HepG2 (cell line): Measurements from ENCODE around the gene FCRLA. TPM values are rescaled to one million over a fixed set of nuclear protein-coding genes. Genes with fewer than 3 reads are reported as not detected.

Experiments used
- DNMT1 ChIP-seq: sonication (generic); formaldehyde crosslinking; IDR thresholded peaks from 2 replicates; pipeline ENCODE4 v1.5.1; 2020; ENCODE audit warnings: mild to moderate bottlenecking, missing genetic modification reagents
- GTF2F1 ChIP-seq: fragments of 150-350 bp; IDR thresholded peaks from 2 replicates; pipeline ENCODE4 v1.6.1; 2014; ENCODE audit warnings: low read length
- MAZ ChIP-seq, 2 experiments: sonication (generic) in 1 of 2; formaldehyde crosslinking in 1 of 2; IDR thresholded peaks; 2 replicates each; pipeline versions ENCODE4 v1.5.0 to v1.6.1; 2012 to 2020; ENCODE audit warnings: low read depth in 2 of 2, mild to moderate bottlenecking in 2 of 2, borderline replicate concordance in 1 of 2, improper control_type of control experiment in 1 of 2, low read length in 1 of 2, missing genetic modification reagents in 1 of 2, moderate library complexity in 1 of 2
- SMARCC2 ChIP-seq: fragments of 450-650 bp; IDR thresholded peaks from 2 replicates; pipeline ENCODE4 v1.6.1; 2017; ENCODE audit warnings: antibody characterized with exemption, mild to moderate bottlenecking
- SRSF9 ChIP-seq: fragments of 200-400 bp; formaldehyde crosslinking; IDR thresholded peaks from 2 replicates; pipeline ENCODE4 v1.6.1; 2018; ENCODE audit warnings: borderline replicate concordance, mild to moderate bottlenecking, low read depth, low read length; ENCODE audit not compliant: insufficient read depth, poor library complexity, severe bottlenecking
- ZNF136 ChIP-seq: sonication (generic); formaldehyde crosslinking; IDR thresholded peaks from 2 replicates; pipeline ENCODE4 v1.8.1; 2022; ENCODE audit warnings: low read depth, mild to moderate bottlenecking, moderate library complexity, missing genetic modification reagents
- ZNF263 ChIP-seq: sonication (generic); formaldehyde crosslinking; IDR thresholded peaks from 2 replicates; pipeline ENCODE4 v1.4.0; 2020; ENCODE audit warnings: missing genetic modification reagents
- ZNF335 ChIP-seq: sonication (generic); formaldehyde crosslinking; IDR thresholded peaks from 2 replicates; pipeline ENCODE4 v1.4.0; 2020; ENCODE audit warnings: missing genetic modification reagents
- ZNF780A ChIP-seq: sonication (generic); formaldehyde crosslinking; IDR thresholded peaks from 2 replicates; pipeline ENCODE4 v1.8.0; 2022; ENCODE audit warnings: mild to moderate bottlenecking, missing genetic modification reagents, moderate library complexity
- polyA plus RNA-seq, 8 experiments: library from polyadenylated mRNA; depleted of rRNA in 3 of 8; stranded (reverse) in 7 of 8; unstranded in 1 of 8; fragments of >200 nt; fragmentation: Illumina TruSeq in 4 of 8; extraction: Trizol in 4 of 8; gene quantifications; 2 replicates each; pipeline versions ENCODE4 v1.2.1 to v1.2.3, GENCODE V29; 2011 to 2016; ENCODE audit warnings: low read depth in 4 of 8, missing spikeins in 1 of 8, mixed read lengths in 1 of 8; ENCODE audit not compliant: insufficient read depth in 1 of 8
- total RNA-seq, 5 experiments: library from RNA; depleted of rRNA; stranded (reverse); fragments of >200 nt; fragmentation: Illumina TruSeq; extraction: Trizol; gene quantifications; 2 replicates each; pipeline ENCODE4 v1.2.3, GENCODE V29; 2016; ENCODE audit warnings: low read depth in 1 of 5
- TF ChIP-seq, protein P1 (sequence below): sonication (generic); formaldehyde crosslinking; IDR thresholded peaks from 2 replicates; pipeline ENCODE4 v1.8.0; 2022; ENCODE audit warnings: missing genetic modification reagents, mild to moderate bottlenecking, moderate library complexity, borderline replicate concordance
- TF ChIP-seq, protein P2 (sequence below): sonication (generic); formaldehyde crosslinking; IDR thresholded peaks from 2 replicates; pipeline ENCODE4 v1.9.0; 2021; ENCODE audit warnings: missing genetic modification reagents, borderline replicate concordance
- TF ChIP-seq, protein P3 (sequence below): sonication (generic); formaldehyde crosslinking; IDR thresholded peaks from 2 replicates; pipeline ENCODE4 v1.9.0; 2021; ENCODE audit warnings: missing genetic modification reagents, borderline replicate concordance
- TF ChIP-seq, protein P4 (sequence below): sonication (generic); formaldehyde crosslinking; IDR thresholded peaks from 2 replicates; pipeline ENCODE4 v1.4.0; 2020; ENCODE audit warnings: missing genetic modification reagents

Gene FCRLA
- total and polyA plus RNA-seq, 2 of the 13 experiments (the other 11 are each of a cell fraction or from before 2014, with no cell fraction given): not detected

DNA sequence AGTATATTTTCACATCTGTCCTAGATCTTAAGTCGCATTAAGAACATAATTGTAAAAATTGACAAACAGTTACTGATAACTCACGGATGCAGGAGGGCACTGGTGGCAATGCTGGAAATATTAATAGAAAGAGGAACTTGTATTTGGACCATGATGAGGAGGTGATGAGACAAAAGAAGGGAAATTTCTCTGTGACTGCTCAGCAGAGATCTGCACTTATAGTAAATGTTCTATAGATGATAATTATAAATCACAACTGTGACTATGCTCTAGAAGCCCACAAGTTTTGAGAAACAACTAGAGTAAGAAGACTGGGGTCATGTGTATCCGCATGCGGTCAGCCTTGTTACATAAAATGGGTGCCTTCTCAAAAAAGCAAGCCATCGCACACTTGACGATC, 33.9 kb downstream of the FCRLA start (continued):
- TF ChIP-seq, protein P1, sequence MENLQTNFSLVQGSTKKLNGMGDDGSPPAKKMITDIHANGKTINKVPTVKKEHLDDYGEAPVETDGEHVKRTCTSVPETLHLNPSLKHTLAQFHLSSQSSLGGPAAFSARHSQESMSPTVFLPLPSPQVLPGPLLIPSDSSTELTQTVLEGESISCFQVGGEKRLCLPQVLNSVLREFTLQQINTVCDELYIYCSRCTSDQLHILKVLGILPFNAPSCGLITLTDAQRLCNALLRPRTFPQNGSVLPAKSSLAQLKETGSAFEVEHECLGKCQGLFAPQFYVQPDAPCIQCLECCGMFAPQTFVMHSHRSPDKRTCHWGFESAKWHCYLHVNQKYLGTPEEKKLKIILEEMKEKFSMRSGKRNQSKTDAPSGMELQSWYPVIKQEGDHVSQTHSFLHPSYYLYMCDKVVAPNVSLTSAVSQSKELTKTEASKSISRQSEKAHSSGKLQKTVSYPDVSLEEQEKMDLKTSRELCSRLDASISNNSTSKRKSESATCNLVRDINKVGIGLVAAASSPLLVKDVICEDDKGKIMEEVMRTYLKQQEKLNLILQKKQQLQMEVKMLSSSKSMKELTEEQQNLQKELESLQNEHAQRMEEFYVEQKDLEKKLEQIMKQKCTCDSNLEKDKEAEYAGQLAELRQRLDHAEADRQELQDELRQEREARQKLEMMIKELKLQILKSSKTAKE: no peak
- TF ChIP-seq, protein P2, sequence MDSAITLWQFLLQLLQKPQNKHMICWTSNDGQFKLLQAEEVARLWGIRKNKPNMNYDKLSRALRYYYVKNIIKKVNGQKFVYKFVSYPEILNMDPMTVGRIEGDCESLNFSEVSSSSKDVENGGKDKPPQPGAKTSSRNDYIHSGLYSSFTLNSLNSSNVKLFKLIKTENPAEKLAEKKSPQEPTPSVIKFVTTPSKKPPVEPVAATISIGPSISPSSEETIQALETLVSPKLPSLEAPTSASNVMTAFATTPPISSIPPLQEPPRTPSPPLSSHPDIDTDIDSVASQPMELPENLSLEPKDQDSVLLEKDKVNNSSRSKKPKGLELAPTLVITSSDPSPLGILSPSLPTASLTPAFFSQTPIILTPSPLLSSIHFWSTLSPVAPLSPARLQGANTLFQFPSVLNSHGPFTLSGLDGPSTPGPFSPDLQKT (CRISPR knock-in tag): no peak
- TF ChIP-seq ZNF136 (CRISPR knock-in tag) (no peak), GTF2F1 (no peak), MAZ (IDR thresholded peaks at IDR 0.05; ENCODE audit: borderline replicate concordance, low read depth, low read length) (no peak), MAZ (CRISPR knock-in tag; IDR thresholded peaks at IDR 0.05; ENCODE audit: low read depth) (no peak), ZNF263 (no peak), ZNF780A (CRISPR knock-in tag) (no peak), SMARCC2 (no peak), SRSF9 (no peak), ZNF335 (no peak), DNMT1 (CRISPR knock-in tag) (no peak)
- TF ChIP-seq, protein P3, sequence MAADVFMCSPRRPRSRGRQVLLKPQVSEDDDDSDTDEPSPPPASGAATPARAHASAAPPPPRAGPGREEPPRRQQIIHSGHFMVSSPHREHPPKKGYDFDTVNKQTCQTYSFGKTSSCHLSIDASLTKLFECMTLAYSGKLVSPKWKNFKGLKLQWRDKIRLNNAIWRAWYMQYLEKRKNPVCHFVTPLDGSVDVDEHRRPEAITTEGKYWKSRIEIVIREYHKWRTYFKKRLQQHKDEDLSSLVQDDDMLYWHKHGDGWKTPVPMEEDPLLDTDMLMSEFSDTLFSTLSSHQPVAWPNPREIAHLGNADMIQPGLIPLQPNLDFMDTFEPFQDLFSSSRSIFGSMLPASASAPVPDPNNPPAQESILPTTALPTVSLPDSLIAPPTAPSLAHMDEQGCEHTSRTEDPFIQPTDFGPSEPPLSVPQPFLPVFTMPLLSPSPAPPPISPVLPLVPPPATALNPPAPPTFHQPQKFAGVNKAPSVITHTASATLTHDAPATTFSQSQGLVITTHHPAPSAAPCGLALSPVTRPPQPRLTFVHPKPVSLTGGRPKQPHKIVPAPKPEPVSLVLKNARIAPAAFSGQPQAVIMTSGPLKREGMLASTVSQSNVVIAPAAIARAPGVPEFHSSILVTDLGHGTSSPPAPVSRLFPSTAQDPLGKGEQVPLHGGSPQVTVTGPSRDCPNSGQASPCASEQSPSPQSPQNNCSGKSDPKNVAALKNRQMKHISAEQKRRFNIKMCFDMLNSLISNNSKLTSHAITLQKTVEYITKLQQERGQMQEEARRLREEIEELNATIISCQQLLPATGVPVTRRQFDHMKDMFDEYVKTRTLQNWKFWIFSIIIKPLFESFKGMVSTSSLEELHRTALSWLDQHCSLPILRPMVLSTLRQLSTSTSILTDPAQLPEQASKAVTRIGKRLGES (CRISPR knock-in tag): no peak
- TF ChIP-seq, protein P4, sequence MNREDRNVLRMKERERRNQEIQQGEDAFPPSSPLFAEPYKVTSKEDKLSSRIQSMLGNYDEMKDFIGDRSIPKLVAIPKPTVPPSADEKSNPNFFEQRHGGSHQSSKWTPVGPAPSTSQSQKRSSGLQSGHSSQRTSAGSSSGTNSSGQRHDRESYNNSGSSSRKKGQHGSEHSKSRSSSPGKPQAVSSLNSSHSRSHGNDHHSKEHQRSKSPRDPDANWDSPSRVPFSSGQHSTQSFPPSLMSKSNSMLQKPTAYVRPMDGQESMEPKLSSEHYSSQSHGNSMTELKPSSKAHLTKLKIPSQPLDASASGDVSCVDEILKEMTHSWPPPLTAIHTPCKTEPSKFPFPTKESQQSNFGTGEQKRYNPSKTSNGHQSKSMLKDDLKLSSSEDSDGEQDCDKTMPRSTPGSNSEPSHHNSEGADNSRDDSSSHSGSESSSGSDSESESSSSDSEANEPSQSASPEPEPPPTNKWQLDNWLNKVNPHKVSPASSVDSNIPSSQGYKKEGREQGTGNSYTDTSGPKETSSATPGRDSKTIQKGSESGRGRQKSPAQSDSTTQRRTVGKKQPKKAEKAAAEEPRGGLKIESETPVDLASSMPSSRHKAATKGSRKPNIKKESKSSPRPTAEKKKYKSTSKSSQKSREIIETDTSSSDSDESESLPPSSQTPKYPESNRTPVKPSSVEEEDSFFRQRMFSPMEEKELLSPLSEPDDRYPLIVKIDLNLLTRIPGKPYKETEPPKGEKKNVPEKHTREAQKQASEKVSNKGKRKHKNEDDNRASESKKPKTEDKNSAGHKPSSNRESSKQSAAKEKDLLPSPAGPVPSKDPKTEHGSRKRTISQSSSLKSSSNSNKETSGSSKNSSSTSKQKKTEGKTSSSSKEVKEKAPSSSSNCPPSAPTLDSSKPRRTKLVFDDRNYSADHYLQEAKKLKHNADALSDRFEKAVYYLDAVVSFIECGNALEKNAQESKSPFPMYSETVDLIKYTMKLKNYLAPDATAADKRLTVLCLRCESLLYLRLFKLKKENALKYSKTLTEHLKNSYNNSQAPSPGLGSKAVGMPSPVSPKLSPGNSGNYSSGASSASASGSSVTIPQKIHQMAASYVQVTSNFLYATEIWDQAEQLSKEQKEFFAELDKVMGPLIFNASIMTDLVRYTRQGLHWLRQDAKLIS (CRISPR knock-in tag): no peak
